CD4-positive, alpha-beta T cell treated with Interleukin-12 subunit alpha and Interleukin-12 subunit beta, for 1 hour (primary cell): ENCODE measurements around the gene COA3.

Source experiments
- DNase-seq: peaks from one replicate; pipeline ENCODE4 v3.0.0-alpha.2; 2020

The COA3 gene

DNA sequence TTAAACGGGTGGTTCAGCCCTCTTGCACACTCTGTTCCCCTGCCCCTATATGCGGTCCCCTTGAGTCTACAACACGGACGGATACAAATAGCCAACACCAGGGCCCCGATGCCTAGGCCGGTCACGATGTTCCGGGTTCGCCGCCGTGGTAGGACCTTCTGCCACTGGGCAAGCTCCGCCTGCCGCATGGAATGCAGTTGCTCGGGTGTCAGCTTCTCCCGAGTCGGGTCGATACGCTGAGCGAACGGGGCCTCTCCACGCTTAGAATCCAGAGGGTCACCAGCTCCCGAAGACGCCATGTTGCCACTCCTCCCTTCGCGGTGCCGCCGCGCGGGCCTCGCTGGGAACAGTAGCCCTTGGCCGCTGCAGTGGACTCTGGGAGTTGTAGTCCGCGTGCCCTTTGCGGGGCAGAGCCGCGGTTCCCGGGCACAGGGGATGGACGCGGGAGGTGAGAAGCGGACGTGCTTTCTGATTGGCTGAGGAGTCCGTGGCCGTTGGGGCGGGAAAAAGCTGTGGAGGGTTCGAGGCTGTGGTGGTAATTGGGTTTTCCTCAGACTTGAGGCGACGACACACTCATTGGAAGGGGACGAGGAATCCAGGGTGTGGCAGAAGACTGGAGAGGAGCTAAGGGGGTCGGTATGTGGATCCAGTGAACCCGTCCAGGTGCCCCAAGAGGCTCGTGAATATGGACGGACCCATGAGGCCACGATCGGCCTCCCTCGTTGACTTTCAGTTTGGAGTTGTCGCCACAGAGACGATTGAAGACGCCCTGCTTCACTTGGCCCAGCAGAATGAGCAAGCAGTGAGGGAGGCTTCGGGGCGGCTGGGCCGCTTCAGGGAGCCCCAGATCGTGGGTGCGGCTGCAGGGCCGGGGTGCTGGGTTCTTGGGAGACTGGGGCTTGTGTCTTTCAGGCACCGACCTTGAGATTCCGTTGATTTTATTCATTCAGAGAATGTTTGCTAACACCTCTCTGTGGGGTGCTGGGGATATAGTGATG lies at the start of gene COA3, which contains the start of gene CNTD1:
Gene COA3, minus strand, starts transcription at position 322 of the 998 bp plus-strand sequence. Its CDS starts 23 bp downstream, at position 299.
Gene CNTD1, plus strand, starts transcription at position 479 of the 998 bp plus-strand sequence. Its CDS starts 207 bp downstream, at position 686.
- DNase-seq: peak; percentile 77

DNA sequence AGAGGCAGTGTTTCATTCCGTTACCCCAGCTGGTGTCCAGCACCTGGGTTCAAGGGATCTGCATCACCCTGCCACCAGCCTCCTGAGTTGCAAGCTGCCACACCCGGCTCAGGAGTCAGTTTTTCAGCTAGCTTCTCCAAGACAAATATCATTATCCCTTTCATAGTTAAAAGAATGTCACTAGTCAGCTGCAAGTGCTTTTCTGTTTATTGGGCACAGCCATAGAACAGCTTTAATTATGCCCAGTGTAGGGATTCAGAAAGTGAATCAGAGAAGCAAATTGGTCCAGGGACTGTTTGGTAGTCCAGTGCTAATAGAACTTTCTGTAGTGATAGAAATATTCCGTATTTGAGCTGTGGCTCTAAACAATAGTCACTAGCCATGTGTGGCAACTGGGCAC lies 49.6 kb upstream of the COA3 start:
- DNase-seq: no peak

- DNase-seq: no peak
These were observed 48.2 kb upstream of the COA3 start for GRCh38 chr17:42846594-42847280.

DNA sequence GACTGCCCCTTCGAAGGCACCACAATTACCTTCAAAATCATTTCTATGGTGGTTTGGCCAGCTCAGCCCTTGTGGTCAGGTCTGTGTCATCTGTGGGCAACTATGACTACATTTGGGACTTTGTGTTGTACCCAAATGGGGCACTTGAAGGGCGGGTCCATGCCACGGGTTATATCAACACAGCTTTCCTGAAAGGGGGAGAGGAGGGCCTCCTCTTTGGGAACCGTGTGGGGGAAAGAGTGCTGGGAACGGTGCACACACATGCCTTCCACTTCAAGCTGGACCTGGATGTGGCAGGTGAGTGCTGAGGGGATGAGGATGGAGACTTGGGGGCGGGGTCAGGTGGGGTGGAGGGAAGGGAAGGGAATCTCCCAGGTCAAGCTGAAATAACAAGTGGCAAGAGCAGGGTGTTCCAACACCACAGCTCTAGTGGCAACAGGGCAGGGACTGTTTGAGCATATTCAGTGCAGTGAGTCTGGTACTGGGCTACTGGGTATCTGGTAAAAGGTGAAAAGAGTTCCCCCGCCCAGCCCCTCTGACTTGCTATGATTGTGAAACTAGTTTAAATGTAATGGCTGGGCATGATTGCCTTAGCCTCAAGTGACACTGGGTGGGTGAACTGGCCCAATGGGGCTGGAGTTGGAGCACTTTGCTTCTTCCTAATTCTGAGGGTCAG lies 47.6 kb upstream of the COA3 start:
- DNase-seq: no peak

DNA sequence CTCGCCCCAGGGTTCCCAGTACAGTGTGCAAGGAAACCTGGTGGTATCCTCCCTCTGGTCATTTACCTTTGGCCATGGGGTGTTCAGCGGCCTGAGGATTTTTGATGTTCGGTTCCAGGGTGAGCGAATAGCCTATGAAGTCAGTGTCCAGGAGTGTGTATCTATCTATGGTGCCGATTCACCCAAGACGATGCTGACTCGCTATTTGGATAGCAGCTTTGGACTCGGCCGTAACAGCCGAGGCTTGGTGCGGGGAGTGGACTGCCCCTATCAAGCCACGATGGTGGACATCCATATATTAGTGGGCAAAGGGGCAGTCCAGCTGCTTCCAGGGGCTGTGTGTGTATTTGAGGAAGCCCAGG lies 47.0 kb upstream of the COA3 start:
- DNase-seq: no peak

DNA sequence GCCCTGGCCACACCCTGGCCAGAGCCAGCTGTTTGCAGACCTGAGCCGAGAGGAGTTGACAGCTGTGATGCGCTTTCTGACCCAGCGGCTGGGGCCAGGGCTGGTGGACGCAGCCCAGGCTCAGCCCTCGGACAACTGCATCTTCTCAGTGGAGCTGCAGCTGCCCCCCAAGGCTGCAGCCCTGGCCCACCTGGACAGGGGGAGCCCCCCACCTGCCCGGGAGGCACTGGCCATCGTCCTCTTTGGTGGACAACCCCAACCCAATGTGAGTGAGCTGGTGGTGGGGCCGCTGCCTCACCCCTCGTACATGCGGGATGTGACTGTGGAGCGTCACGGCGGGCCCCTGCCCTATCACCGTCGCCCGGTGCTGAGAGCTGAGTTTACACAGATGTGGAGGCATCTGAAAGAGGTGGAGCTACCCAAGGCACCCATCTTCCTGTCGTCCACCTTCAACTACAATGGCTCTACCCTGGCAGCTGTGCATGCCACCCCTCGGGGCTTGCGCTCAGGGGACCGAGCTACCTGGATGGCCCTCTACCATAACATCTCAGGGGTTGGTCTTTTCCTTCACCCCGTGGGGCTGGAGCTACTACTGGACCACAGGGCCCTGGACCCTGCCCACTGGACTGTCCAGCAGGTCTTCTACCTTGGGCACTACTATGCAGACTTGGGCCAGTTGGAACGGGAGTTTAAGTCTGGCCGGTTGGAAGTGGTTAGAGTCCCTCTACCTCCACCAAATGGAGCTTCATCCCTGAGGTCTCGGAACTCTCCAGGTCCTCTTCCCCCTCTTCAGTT lies 46.5 kb upstream of the COA3 start:
- no peak for DNase-seq

DNA sequence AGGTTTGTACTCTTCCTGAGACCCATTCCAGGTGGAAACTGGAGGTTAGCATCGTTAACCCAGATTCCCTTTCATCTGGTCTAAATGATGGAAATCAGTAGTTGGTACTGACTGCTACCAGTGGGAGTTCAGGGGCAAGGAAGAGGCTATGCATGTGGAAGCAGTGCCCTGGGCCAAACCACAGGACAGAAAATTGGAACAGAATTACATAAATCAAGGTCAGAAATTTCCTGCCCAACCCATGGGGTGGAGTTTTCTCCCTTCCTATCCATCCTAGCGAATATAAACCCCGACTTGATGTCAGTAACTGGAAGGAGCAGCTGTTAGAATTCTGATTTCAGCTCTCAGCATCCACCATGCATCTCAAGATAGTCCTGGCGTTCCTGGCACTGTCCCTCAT lies 45.8 kb upstream of the COA3 start, which contains the start of gene AOC2:
Gene AOC2, plus strand, starts transcription at position 310 of the 400 bp plus-strand sequence. Its CDS starts 47 bp downstream, at position 357.
- DNase-seq: no peak

DNA sequence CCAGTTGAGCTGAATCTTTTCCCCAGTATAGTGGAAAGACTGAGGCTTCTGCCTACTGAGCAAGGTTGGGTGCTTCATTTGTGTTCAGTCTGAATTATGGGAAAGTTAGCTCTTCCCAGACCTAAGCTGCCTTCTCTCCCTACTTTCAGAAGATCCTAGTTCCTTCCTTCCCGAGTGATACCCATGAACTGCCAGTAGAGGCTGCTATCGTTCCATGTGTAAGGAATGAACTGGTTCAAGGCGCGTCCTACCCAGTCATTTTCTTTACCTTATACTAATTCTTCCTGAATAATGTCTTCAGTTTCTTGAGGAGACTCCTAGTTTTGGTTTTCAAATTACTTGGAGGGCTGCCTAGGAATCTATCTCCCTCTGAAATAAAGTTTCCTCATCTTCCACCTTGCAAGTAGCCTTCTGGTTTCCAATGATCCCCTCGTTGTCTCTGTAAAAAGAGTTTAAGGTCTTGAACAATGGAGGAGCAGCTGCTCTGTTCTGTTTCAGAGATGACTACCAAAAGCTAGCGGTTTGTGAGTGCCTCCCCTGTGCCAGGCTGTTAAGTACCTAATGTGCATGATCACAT lies 44.9 kb upstream of the COA3 start:
- DNase-seq: peak; percentile 33

DNA sequence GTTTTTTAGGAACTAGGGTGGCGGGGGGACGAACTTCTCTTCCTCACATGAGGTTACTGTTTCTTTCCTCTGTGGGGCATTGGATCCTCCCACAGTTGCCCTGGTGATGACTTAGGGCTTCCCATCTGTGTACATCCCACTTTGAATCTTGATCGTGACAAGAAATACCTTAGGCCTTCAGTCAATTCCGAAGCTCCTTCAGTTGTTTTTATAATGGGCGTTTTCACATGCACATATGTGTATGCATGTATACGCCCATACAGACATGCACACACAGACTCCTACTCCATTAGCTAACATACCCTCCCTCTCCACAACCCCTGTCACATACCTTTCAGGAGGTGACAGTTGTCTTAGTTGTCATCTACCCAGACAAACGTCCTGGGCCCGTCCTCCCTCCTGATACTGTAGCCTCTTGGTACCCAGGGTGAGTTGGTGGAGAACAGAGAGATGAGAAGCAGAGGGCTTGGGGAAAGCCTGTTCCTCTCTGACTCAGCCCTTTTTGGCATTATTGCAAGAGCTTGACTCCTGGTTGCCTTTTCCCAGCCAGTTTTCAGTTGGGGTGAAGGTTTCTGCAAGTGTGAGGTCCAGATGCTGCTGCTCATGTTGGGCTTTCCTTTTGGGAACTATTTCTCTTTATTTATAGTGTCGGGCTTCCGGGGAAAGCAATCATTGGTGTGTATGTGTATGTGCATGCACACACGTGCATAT lies 43.6 kb upstream of the COA3 start:
- DNase-seq: no peak

DNA sequence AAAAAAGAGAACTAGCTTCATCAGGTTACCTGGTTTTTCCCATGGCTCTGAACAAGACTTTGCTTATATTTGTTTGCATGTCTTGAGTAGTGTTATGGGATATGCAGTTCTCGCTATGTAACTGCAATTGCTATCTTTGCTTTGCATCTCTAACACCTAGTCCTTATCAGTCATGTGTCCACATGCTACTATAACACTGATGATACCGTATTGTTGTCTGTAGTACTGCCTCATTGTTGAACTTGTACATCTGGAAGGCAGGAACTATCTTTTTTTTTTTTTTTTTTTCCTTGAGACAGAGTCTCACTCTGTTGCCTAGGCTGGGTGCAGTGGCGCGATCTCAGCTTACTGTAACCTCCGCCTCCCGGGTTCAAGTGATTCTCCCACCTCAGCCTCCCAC lies 37.2 kb upstream of the COA3 start:
- no peak for DNase-seq

- DNase-seq: no peak
These were observed 35.4 kb upstream of the COA3 start for GRCh38 chr17:42833767-42834422.

DNA sequence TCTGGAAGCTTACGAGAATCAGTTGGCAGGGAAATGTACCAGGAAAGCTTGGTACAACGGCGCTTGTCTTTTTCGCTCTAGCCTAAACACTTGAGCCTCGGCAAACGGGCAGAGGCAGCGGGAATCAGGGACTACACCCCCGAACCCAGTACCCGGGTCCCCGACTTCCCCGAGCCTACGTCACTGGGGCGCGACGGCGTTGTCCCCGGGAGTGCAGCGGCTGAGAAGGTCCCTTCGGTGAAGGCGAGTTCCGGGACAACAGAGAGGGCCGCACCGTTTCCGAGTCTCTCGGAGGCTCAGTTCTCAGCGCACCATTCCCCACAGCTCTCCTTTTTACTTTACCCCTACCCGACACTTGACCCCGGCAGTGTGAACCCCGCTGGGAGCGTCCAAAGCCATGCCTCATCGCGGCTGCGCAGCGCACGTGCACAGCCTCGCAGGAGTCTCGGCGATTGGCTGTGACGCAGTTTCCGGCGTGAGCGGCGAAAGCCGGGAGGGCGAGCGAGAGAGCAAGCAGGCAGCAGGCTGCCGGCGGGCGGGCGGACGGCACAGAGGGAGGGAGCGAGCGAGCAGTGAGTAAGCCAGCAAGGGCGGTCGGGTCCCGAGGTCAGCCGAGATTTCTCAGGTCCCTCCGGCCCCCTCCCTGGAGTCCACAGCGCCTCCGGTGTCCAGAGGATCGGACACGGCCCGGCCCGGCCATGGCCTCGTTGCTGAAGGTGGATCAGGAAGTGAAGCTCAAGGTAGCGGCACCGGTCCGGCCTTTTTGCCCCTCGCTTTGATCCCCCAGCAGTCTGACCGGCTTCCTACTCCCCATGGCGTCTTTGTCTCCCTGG lies 34.6 kb upstream of the COA3 start, which contains the start of gene PSME3:
Gene PSME3, plus strand, starts transcription at position 464 of the 833 bp plus-strand sequence. Its CDS starts 235 bp downstream, at position 699.
- peak; percentile 90 for DNase-seq

DNA sequence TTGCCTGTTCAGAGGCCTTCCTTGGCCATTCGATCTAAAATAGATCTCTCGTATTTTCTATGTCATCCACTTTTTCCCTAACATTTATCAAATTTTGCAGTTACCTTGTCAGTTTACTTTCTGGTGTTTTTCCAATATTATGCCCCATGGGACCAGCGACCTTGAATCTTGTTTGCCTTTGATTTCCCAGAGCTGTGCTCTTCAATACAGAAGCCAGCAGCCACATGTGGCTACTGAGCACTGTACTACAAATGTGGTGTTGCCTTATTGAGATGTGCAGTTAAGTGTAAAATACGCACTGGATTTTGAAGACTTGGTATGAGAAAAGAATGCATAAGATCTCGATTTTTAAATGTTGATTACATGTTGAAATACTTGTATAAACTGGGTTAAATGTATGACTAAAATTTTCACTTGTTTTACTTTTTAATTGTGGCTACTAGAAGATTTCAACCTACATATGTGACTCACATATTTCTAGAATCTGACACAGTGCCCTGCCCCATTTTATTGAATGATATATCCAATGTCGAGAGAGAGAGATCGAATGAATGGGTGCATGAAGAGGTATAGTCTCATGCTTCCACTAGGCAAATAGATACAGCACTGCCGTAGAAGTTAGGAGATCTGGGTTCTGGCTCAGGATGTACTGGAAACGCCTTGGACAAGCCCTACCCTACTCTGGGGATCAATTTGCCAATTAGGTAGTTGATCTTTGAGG lies 33.9 kb upstream of the COA3 start:
- DNase-seq: no peak

DNA sequence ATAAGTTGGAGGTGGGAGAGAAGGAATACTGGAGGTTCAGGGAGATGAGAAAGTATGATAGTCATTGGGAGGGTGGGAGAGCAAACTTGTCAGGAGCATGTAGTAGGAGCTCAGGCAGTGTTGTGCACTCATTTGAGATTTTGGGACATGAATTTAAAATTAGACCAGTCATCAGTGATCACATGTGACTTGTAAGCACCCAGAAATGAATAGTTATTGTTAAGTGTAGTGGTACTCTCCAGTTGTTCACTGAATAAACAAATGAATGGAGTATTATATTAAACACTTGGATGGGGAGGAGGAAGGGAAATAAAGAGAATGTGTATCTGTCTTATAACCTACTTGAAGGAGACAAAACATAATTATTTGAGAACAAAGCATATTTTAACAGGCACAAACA lies 32.5 kb upstream of the COA3 start:
- no peak for DNase-seq

GRCh38 chr17:42827472-42827871 lies 29.0 kb upstream of the COA3 start:
- no peak for DNase-seq

GRCh38 chr17:42821176-42821575 lies 22.7 kb upstream of the COA3 start:
- no peak for DNase-seq

GRCh38 chr17:42819939-42820535 lies 21.5 kb upstream of the COA3 start:
- DNase-seq: peak; percentile 70

- no peak for DNase-seq
These were observed 19.9 kb upstream of the COA3 start for GRCh38 chr17:42818379-42818778.
